AG04449 (cell line): Measurements from ENCODE around the gene SIN3A.

Experiments
- CTCF ChIA-PET: fragments of 350-600 bp; formaldehyde crosslinking; extraction: SDS; loops from one replicate; lab custom pipeline; 2021; ENCODE audit warnings: antibody characterized with exemption; lab: Yijun Ruan, JAX
- POLR2A ChIA-PET: fragments of 400-600, 350-600 bp; formaldehyde crosslinking; extraction: SDS; loops from one replicate; lab custom pipeline; 2020; ENCODE audit warnings: antibody characterized with exemption, inconsistent platforms; lab: Yijun Ruan, JAX
- DNase-seq: peaks from one replicate; pipeline ENCODE4 v3.0.0-alpha.2; 2010; ENCODE audit warnings: low read depth, low spot score
- H3K4me3 ChIP-seq: 2 replicates; pipeline ENCODE4 v1.5.1; 2011; ENCODE audit warnings: low read depth, mild to moderate bottlenecking, control low read depth, low read length
- TF ChIP-seq, protein P1 (sequence below): IDR thresholded peaks from one replicate; pipeline ENCODE4 v1.5.1; 2011; ENCODE audit warnings: mild to moderate bottlenecking, moderate library complexity, low read length, control low read depth, inconsistent platforms; ENCODE audit not compliant: insufficient read depth; ENCODE audit errors: missing control alignments

Gene SIN3A

GRCh38 chr15:75356517-75356916 lies 95.0 kb downstream of the SIN3A start:
- no peak overlapping the region for H3K4me3 ChIP-seq
- no peak for DNase-seq
- CTCF ChIA-PET, result interaction anchor here (1.4 to 6.8 kb wide), 2 partner anchors 11 to 327 kb away, joined by 4 to 50 read pairs; partner anchors contain the start of gene MAN2C1
- TF ChIP-seq, protein P1, sequence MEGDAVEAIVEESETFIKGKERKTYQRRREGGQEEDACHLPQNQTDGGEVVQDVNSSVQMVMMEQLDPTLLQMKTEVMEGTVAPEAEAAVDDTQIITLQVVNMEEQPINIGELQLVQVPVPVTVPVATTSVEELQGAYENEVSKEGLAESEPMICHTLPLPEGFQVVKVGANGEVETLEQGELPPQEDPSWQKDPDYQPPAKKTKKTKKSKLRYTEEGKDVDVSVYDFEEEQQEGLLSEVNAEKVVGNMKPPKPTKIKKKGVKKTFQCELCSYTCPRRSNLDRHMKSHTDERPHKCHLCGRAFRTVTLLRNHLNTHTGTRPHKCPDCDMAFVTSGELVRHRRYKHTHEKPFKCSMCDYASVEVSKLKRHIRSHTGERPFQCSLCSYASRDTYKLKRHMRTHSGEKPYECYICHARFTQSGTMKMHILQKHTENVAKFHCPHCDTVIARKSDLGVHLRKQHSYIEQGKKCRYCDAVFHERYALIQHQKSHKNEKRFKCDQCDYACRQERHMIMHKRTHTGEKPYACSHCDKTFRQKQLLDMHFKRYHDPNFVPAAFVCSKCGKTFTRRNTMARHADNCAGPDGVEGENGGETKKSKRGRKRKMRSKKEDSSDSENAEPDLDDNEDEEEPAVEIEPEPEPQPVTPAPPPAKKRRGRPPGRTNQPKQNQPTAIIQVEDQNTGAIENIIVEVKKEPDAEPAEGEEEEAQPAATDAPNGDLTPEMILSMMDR, result no peak
- POLR2A ChIA-PET, result no interaction called here

GRCh38 chr15:75356006-75356405 lies 95.5 kb downstream of the SIN3A start:
- POLR2A ChIA-PET, result interaction anchor here (1.8 kb wide), 1 partner anchor 12 kb away, joined by 7 read pairs; the partner anchor contains the start of gene MAN2C1
- TF ChIP-seq, protein P1, result no peak
- H3K4me3 ChIP-seq, result no peak overlapping the region
- DNase-seq, result no peak
- CTCF ChIA-PET, result interaction anchor here (6.8 kb wide), 1 partner anchor 11 kb away, joined by 50 read pairs; the partner anchor contains the start of gene MAN2C1

DNA sequence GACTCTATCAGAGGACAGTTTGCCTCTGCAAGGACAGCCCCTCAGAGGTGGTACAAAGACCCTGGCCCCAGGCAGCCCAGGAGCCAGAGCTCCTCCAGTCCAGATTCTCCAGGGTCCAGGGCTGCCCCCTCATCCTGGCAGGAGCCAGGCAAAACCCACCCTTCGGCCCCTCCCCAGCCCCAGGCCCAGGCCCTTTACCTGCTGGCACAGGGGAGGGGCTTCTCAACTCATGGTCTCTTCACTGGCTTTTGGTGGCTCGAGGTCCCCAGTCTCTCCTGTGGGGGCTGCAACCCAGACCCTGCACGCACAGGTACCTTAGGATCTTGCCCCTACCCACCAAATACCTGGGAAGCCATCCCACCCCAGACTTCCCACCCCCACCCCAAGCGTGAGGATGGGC lies 96.1 kb downstream of the SIN3A start:
- H3K4me3 ChIP-seq, result no peak overlapping the region
- ChIA-PET POLR2A (interaction anchor here (1.8 kb wide), 1 partner anchor 12 kb away, joined by 7 read pairs; the partner anchor contains the start of gene MAN2C1), CTCF (interaction anchor here (6.8 kb wide), 1 partner anchor 12 kb away, joined by 50 read pairs; the partner anchor contains the start of gene MAN2C1)
- TF ChIP-seq, protein P1, result no peak
- DNase-seq, result no peak

DNA sequence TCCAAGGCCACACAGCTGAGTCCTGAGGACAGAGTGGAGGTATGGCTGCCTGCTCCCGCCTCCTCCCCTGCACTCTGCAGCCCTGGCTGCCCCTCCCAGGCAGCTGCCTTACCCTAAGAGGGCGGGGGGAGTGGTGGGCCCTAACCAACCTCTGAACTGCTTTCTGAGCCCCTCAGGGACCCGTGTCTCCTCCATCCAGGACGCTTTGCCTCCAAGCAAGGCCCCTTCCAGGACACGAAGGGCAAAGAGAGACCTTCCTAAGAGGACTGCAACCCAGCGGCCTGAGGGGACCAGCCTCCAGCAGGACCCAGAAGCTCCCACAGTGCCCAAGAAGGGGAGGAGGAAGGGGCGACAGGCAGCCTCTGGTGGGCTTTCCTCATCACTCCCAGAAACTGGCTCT lies 97.0 kb downstream of the SIN3A start:
- POLR2A ChIA-PET, result interaction anchor here (0.6 to 1.8 kb wide), 2 partner anchors 13 to 154 kb away, joined by 3 to 7 read pairs; partner anchors contain the start of gene MAN2C1
- no peak for DNase-seq
- TF ChIP-seq, protein P1, result no peak

DNA sequence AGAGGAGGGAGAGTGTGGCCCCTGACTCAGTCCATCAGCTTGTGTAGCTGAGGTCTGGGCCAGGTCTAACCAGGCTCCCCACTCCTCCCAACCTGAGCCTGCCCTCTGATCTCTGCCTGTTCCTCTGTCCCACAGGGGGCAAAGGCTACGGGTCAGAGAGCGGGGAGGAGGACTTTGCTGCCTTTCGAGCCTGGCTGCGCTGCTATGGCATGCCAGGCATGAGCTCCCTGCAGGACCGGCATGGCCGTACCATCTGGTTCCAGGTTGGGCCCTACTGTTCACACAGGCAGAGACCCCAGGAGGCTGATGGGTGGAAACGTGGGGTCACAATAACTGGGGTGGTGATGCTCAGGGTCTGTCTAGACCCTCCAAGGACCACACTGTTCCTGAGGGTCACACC lies 97.9 kb downstream of the SIN3A start:
- POLR2A ChIA-PET, result no interaction called here
- CTCF ChIA-PET, result interaction anchor here (6.8 kb wide), 1 partner anchor 14 kb away, joined by 50 read pairs; the partner anchor contains the start of gene MAN2C1
- no peak for DNase-seq
- no peak overlapping the region for H3K4me3 ChIP-seq
- TF ChIP-seq, protein P1, result no peak

More for the DNA sequence above, 97.0 kb downstream of the SIN3A start:
- CTCF ChIA-PET, result interaction anchor here (6.8 kb wide), 1 partner anchor 13 kb away, joined by 50 read pairs; the partner anchor contains the start of gene MAN2C1
- H3K4me3 ChIP-seq, result no peak overlapping the region

DNA sequence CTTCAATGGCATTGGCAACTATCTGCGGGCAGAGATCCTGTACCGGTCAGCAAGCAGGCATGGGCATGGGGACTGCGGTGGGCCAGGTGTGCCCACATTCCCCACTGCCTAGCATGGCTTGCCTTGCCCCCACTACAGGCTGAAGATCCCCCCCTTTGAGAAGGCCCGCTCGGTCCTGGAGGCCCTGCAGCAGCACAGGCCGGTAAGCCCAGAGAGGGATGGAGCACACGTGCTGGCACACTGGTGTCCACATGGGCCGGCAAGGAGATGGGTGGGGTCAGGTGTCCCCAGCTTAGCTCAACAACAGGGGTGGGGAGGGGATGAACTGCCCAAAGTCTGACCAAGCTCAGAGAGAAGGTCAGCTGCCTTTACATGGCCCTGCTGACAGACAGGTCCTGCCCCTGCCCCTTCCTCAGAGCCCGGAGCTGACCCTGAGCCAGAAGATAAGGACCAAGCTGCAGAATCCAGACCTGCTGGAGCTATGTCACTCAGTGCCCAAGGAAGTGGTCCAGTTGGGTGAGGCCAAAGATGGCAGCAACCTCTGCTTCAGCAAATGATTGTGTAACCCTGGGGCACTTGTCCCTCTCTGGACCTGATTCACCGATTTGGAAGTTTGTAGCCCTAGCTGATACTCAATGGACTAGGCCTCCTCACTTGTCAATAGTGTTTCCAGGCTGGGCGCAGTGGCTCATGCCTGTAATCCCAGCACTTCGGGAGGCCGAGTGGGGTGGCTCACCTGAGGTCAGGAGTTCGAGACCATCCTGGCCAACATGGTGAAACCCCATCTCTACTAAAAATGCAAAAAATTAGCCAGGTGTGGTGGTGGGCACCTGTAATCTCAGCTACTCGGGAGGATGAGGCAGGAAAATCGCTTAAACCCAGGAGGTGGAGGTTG lies 99.1 kb downstream of the SIN3A start:
- ChIA-PET CTCF (interaction anchor here (6.8 kb wide), 1 partner anchor 15 kb away, joined by 50 read pairs; the partner anchor contains the start of gene MAN2C1), POLR2A (no interaction called here)
- no peak for DNase-seq
- TF ChIP-seq, protein P1, result no peak
- no peak overlapping the region for H3K4me3 ChIP-seq
